ENCODE measurements around the gene VWA7. TPM values are rescaled to one million over a fixed set of nuclear protein-coding genes. Genes with fewer than 3 reads are reported as not detected.
"Not testable (repeated sequence)": the region's sequence is repeated elsewhere in the genome, so short reads cannot be mapped to it uniquely, and the experiment has no call there.

The VWA7 gene
- total RNA-seq, 1 donor from 2014 or later, result 0.54 TPM

DNA sequence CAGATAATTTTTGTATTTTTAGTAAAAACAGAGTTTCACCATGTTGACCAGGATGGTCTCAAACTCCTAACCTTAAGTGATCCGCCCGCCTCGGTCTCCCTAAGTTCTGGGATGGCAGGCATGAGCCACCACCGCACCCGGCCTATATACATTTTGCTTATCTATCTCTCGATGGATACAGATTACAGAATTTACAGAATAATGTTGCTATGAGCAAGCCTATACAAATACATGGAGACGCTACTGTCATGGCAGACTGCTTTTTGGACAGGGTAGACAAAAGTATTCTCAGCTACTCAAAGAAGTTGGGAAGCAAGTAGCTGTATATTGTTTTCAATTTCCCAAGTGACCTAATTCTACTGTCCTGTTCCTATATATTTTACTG lies 36.3 kb upstream of the VWA7 start:
- Histone ChIP-seq H2AFZ (ENCODE audit: low read depth, low read length) (no peak overlapping the region), H3K9me3 (ENCODE audit: insufficient read depth, low read depth, low read length) (no peaks in the 10 kb centered on the region), H3K9ac (ENCODE audit: low read length) (peak overlapping the region; percentile 66), H3K4me2 (ENCODE audit: low read length) (peak overlapping the region; percentile 92), H3K79me2 (ENCODE audit: insufficient read depth, low read length) (peaks cover 12% of the 10 kb centered on the region), H3K4me3 (ENCODE audit: insufficient read depth, low read depth, low read length) (no peak overlapping the region), H3K27me3 (ENCODE audit: insufficient read depth, low read length) (no peaks in the 10 kb centered on the region), H3K27ac (ENCODE audit: low read depth, low read length) (peak overlapping the region; percentile 35), H4K20me1 (ENCODE audit: insufficient read depth, low read length) (peaks cover 12% of the 10 kb centered on the region), H3K4me1 (ENCODE audit: insufficient read depth, low read length) (peaks cover 9% of the 10 kb centered on the region), H3K36me3 (ENCODE audit: insufficient read depth, low read length) (no peaks in the 10 kb centered on the region)
- H3K36me3 Mint-ChIP-seq (ENCODE audit: low read depth, unreplicated experiment), result peaks cover 4% of the 10 kb centered on the region
- H3K4me3 Mint-ChIP-seq (ENCODE audit: unreplicated experiment), result peak overlapping the region; percentile 75
- no peaks in the 10 kb centered on the region for H3K27me3 Mint-ChIP-seq (ENCODE audit: low read depth, unreplicated experiment)
- FAIRE-seq (no peak), DNase-seq (ENCODE audit: low read depth) (no peak)
- TF ChIP-seq EZH2 (IDR thresholded peaks at IDR 0.05; ENCODE audit: insufficient read depth, low read length), result no peak
- TF ChIP-seq, protein P1, sequence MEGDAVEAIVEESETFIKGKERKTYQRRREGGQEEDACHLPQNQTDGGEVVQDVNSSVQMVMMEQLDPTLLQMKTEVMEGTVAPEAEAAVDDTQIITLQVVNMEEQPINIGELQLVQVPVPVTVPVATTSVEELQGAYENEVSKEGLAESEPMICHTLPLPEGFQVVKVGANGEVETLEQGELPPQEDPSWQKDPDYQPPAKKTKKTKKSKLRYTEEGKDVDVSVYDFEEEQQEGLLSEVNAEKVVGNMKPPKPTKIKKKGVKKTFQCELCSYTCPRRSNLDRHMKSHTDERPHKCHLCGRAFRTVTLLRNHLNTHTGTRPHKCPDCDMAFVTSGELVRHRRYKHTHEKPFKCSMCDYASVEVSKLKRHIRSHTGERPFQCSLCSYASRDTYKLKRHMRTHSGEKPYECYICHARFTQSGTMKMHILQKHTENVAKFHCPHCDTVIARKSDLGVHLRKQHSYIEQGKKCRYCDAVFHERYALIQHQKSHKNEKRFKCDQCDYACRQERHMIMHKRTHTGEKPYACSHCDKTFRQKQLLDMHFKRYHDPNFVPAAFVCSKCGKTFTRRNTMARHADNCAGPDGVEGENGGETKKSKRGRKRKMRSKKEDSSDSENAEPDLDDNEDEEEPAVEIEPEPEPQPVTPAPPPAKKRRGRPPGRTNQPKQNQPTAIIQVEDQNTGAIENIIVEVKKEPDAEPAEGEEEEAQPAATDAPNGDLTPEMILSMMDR (IDR thresholded peaks at IDR 0.05; ENCODE audit: insufficient read depth, low read depth, low read length), result no peak
- peaks cover 2% of the 10 kb centered on the region for H3K9me3 Mint-ChIP-seq (ENCODE audit: unreplicated experiment)
- peak overlapping the region; percentile 99 for H3K27ac Mint-ChIP-seq (ENCODE audit: unreplicated experiment)
- H3K4me1 Mint-ChIP-seq (ENCODE audit: low read depth, unreplicated experiment), result peaks cover 11% of the 10 kb centered on the region

- FAIRE-seq, result no peak
- H3K27me3 Mint-ChIP-seq (ENCODE audit: low read depth, unreplicated experiment), result no peaks in the 10 kb centered on the region
Measured at GRCh38 chr6:31811645-31812044, 34.5 kb upstream of the VWA7 start.

DNA sequence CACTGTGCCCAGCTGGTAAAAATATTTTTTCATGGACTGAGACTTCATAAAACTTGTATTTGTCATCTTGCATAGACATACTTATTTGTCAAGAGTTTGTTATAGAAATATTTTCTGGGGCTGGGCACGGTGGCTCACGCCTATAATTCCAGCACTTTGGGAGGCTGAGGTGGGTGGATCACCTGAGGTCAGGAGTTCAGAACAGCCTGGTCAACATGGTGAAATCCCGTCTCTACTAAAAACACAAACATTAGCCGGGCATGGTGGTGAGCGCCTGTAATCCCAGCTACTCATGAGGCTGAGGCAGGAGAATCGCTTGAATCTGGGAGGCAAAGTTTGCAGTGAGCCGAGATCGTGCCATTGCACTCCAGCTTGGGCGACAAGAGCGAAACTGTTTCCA lies 31.5 kb upstream of the VWA7 start:
- H3K9ac ChIP-seq (ENCODE audit: low read length); H3K4me2 ChIP-seq (ENCODE audit: low read length); H3K4me3 ChIP-seq (ENCODE audit: insufficient read depth, low read depth, low read length); H3K4me1 Mint-ChIP-seq (ENCODE audit: low read depth, unreplicated experiment); FAIRE-seq; H3K36me3 ChIP-seq (ENCODE audit: insufficient read depth, low read length); H2AFZ ChIP-seq (ENCODE audit: low read depth, low read length); DNase-seq (ENCODE audit: low read depth); H3K4me3 Mint-ChIP-seq (ENCODE audit: unreplicated experiment); H4K20me1 ChIP-seq (ENCODE audit: insufficient read depth, low read length); H3K27ac ChIP-seq (ENCODE audit: low read depth, low read length); H3K27me3 ChIP-seq (ENCODE audit: insufficient read depth, low read length); H3K27me3 Mint-ChIP-seq (ENCODE audit: low read depth, unreplicated experiment); H3K27ac Mint-ChIP-seq (ENCODE audit: unreplicated experiment); H3K9me3 ChIP-seq (ENCODE audit: insufficient read depth, low read depth, low read length); H3K36me3 Mint-ChIP-seq (ENCODE audit: low read depth, unreplicated experiment); H3K4me1 ChIP-seq (ENCODE audit: insufficient read depth, low read length); H3K9me3 Mint-ChIP-seq (ENCODE audit: unreplicated experiment): not testable (repeated sequence)
- peaks cover 20% of the 10 kb centered on the region for H3K79me2 ChIP-seq (ENCODE audit: insufficient read depth, low read length)

More at GRCh38 chr6:31811645-31812044, 34.5 kb upstream of the VWA7 start:
- H3K4me3 Mint-ChIP-seq (ENCODE audit: unreplicated experiment), result no peak overlapping the region
- no peak for DNase-seq (ENCODE audit: low read depth)
- H3K36me3 Mint-ChIP-seq (ENCODE audit: low read depth, unreplicated experiment), result peaks cover 1% of the 10 kb centered on the region
- peaks cover 8% of the 10 kb centered on the region for H3K4me1 Mint-ChIP-seq (ENCODE audit: low read depth, unreplicated experiment)
- Histone ChIP-seq H4K20me1 (ENCODE audit: insufficient read depth, low read length) (no peaks in the 10 kb centered on the region), H3K4me2 (ENCODE audit: low read length) (no peak overlapping the region), H3K9ac (ENCODE audit: low read length) (no peak overlapping the region), H3K27ac (ENCODE audit: low read depth, low read length) (no peak overlapping the region), H3K36me3 (ENCODE audit: insufficient read depth, low read length) (no peaks in the 10 kb centered on the region), H3K4me3 (ENCODE audit: insufficient read depth, low read depth, low read length) (no peak overlapping the region), H3K79me2 (ENCODE audit: insufficient read depth, low read length) (no peaks in the 10 kb centered on the region), H3K9me3 (ENCODE audit: insufficient read depth, low read depth, low read length) (no peaks in the 10 kb centered on the region), H3K4me1 (ENCODE audit: insufficient read depth, low read length) (peaks cover 9% of the 10 kb centered on the region), H2AFZ (ENCODE audit: low read depth, low read length) (no peak overlapping the region), H3K27me3 (ENCODE audit: insufficient read depth, low read length) (no peaks in the 10 kb centered on the region)
- peaks cover 2% of the 10 kb centered on the region for H3K9me3 Mint-ChIP-seq (ENCODE audit: unreplicated experiment)
- TF ChIP-seq, protein P1 (IDR thresholded peaks at IDR 0.05; ENCODE audit: insufficient read depth, low read depth, low read length), result no peak
- no peak for TF ChIP-seq EZH2 (IDR thresholded peaks at IDR 0.05; ENCODE audit: insufficient read depth, low read length)
- H3K27ac Mint-ChIP-seq (ENCODE audit: unreplicated experiment), result no peak overlapping the region
